GM18909 (cell line): ENCODE data around the gene DDX39A.
"Not testable (repeated sequence)": the region's sequence is repeated elsewhere in the genome, so short reads cannot be mapped to it uniquely, and the experiment has no call there.

ENCODE experiments used
- ATAC-seq: cut with Tn5 transposase; IDR thresholded peaks from one replicate; pipeline ENCODE4 v1.9.1; 2021; ENCODE audit warnings: mild to moderate bottlenecking; ENCODE audit not compliant: unreplicated experiment, poor library complexity

Gene DDX39A

GRCh38 chr19:14419106-14419813 is at the start of gene DDX39A:
DDX39A (minus strand) TSS chr19:14419341; CDS start chr19:14413220, 6,121 bp downstream.
- ATAC-seq: peak; percentile 89

- no peak for ATAC-seq
Measured at GRCh38 chr19:14467816-14468215, 48.7 kb upstream of the DDX39A start.

GRCh38 chr19:14467391-14467790 is 48.2 kb upstream of the DDX39A start:
- ATAC-seq: no peak

- ATAC-seq: no peak
Measured at GRCh38 chr19:14463747-14464146, 44.6 kb upstream of the DDX39A start.

- not testable (repeated sequence) for ATAC-seq
Measured at GRCh38 chr19:14462401-14462800, 43.3 kb upstream of the DDX39A start.

GRCh38 chr19:14460935-14461334 is 41.8 kb upstream of the DDX39A start:
- ATAC-seq: no peak

- no peak for ATAC-seq
Measured at GRCh38 chr19:14459703-14460102, 40.6 kb upstream of the DDX39A start.

GRCh38 chr19:14452303-14452702 is 33.2 kb upstream of the DDX39A start:
- ATAC-seq: not testable (repeated sequence)

GRCh38 chr19:14450876-14451275 is 31.7 kb upstream of the DDX39A start:
- ATAC-seq: no peak

GRCh38 chr19:14450168-14450874 is 31.2 kb upstream of the DDX39A start:
- no peak for ATAC-seq

GRCh38 chr19:14449321-14449720 is 30.2 kb upstream of the DDX39A start:
- no peak for ATAC-seq

- ATAC-seq: no peak
Measured at GRCh38 chr19:14446336-14447036, 27.3 kb upstream of the DDX39A start.

GRCh38 chr19:14443632-14444216 is 24.6 kb upstream of the DDX39A start:
- ATAC-seq: no peak

- ATAC-seq: no peak
Measured at GRCh38 chr19:14442891-14443631, 23.9 kb upstream of the DDX39A start.

GRCh38 chr19:14441041-14441938 is 22.1 kb upstream of the DDX39A start:
- ATAC-seq: no peak

GRCh38 chr19:14440049-14440448 is 20.9 kb upstream of the DDX39A start:
- peak; percentile 81 for ATAC-seq

GRCh38 chr19:14439014-14439413 is 19.9 kb upstream of the DDX39A start:
- no peak for ATAC-seq

GRCh38 chr19:14437578-14438140 is 18.5 kb upstream of the DDX39A start:
- ATAC-seq: no peak
